ENCODE data around the gene MTHFD2.

MTHFD2 gene

GRCh38 chr2:74253306-74253970, 55.0 kb downstream of the MTHFD2 start:
- Histone ChIP-seq H3K27me3 (replicated peaks) (peaks cover 3% of the 10 kb centered on the region), H3K36me3 (replicated peaks) (no peaks in the 10 kb centered on the region), H3K4me3 (ENCODE audit: low read depth, low read length) (no peak overlapping the region), H3K27ac (no peak overlapping the region)
- no peak for TF ChIP-seq CTCF (IDR thresholded peaks at IDR 0.05; ENCODE audit: low read depth, low read length, missing control alignments)
- DNase-seq: no peak
- in situ Hi-C loops (cut with HindIII; ENCODE audit: low pct_ligation_motif_present, low sequenced_read_pairs): no loop called here

- TF ChIP-seq CTCF (IDR thresholded peaks at IDR 0.05; ENCODE audit: low read depth, low read length, missing control alignments): no peak
- no peak for DNase-seq
- Histone ChIP-seq H3K27me3 (replicated peaks) (peaks cover 3% of the 10 kb centered on the region), H3K4me3 (ENCODE audit: low read depth, low read length) (no peak overlapping the region), H3K27ac (no peak overlapping the region), H3K36me3 (replicated peaks) (no peaks in the 10 kb centered on the region)
- in situ Hi-C loops (cut with HindIII; ENCODE audit: low pct_ligation_motif_present, low sequenced_read_pairs): no loop called here
Measured at GRCh38 chr2:74253971-74254310, 55.5 kb downstream of the MTHFD2 start.

- no peak for DNase-seq
- H3K27me3 ChIP-seq (replicated peaks): peaks cover 3% of the 10 kb centered on the region
- in situ Hi-C loops (cut with HindIII; ENCODE audit: low pct_ligation_motif_present, low sequenced_read_pairs): no loop called here
Measured at GRCh38 chr2:74255660-74256213, 57.3 kb downstream of the MTHFD2 start.

GRCh38 chr2:74259191-74259590, 60.8 kb downstream of the MTHFD2 start:
- Histone ChIP-seq H3K27ac (no peak overlapping the region), H3K27me3 (replicated peaks) (peaks cover 2% of the 10 kb centered on the region), H3K36me3 (replicated peaks) (no peaks in the 10 kb centered on the region), H3K4me3 (ENCODE audit: low read depth, low read length) (no peak overlapping the region)
- in situ Hi-C loops (cut with HindIII; ENCODE audit: low pct_ligation_motif_present, low sequenced_read_pairs): no loop called here
- no peak for TF ChIP-seq CTCF (IDR thresholded peaks at IDR 0.05; ENCODE audit: low read depth, low read length, missing control alignments)
- no peak for DNase-seq

More at GRCh38 chr2:74255660-74256213, 57.3 kb downstream of the MTHFD2 start:
- TF ChIP-seq CTCF (IDR thresholded peaks at IDR 0.05; ENCODE audit: low read depth, low read length, missing control alignments): no peak
- H3K27ac ChIP-seq: no peak overlapping the region
- H3K4me3 ChIP-seq (ENCODE audit: low read depth, low read length): no peak overlapping the region
- H3K36me3 ChIP-seq (replicated peaks): no peaks in the 10 kb centered on the region

- in situ Hi-C loops (cut with HindIII; ENCODE audit: low pct_ligation_motif_present, low sequenced_read_pairs): no loop called here
- H3K4me3 ChIP-seq (ENCODE audit: low read depth, low read length): no peak overlapping the region
- no peak overlapping the region for H3K27ac ChIP-seq
- H3K36me3 ChIP-seq (replicated peaks): no peaks in the 10 kb centered on the region
- TF ChIP-seq CTCF (IDR thresholded peaks at IDR 0.05; ENCODE audit: low read depth, low read length, missing control alignments): no peak
- no peak for DNase-seq
- no peaks in the 10 kb centered on the region for H3K27me3 ChIP-seq (replicated peaks)
Measured at GRCh38 chr2:74259733-74260132, 61.3 kb downstream of the MTHFD2 start.

GRCh38 chr2:74260495-74260894, 62.1 kb downstream of the MTHFD2 start:
- DNase-seq: no peak
- no peaks in the 10 kb centered on the region for H3K36me3 ChIP-seq (replicated peaks)
- H3K27me3 ChIP-seq (replicated peaks): no peaks in the 10 kb centered on the region
- TF ChIP-seq CTCF (IDR thresholded peaks at IDR 0.05; ENCODE audit: low read depth, low read length, missing control alignments): no peak
- H3K4me3 ChIP-seq (ENCODE audit: low read depth, low read length): no peak overlapping the region
- no peak overlapping the region for H3K27ac ChIP-seq
- in situ Hi-C loops (cut with HindIII; ENCODE audit: low pct_ligation_motif_present, low sequenced_read_pairs): no loop called here
